ENCODE measurements around the gene NR5A2. TPM values are rescaled to one million over a fixed set of nuclear protein-coding genes. Genes with fewer than 3 reads are reported as not detected.

The NR5A2 gene
- total RNA-seq (2022; extraction: Qiagen RNA extraction) = 2.6 to 4.4 TPM (median 3.2 TPM) in 5 replicates

DNA sequence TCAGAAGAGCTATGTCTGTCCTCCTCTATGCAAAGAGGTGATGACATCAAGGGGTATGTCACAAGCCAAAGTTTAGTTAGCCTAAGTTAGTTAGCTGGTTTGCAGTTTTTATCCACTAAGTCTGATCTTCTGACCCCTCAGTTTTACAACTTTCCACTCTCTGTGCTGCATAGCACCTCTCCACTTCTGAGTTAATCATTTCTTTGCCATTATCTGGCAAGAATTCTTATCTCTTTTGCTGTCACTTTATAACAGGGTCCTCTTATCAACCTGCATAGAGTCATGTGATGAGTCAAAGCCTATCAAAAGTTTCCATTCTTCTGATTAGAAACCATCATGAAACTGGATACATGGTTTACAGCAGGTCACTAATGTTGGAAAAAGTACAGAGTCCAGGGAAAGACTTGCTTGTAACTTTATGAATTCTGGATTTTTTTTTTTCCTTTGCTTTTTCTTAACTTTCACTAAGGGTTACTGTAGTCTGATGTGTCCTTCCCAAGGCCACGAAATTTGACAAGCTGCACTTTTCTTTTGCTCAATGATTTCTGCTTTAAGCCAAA is at the start of gene NR5A2:
TSS of gene NR5A2 (plus strand) at position 447 of the 560 bp plus-strand sequence. CDS start 138 bp downstream, outside the sequence.

All from A549 treated with AZD2906 at 1 μM for 4 hours (cell line).